ENCODE data around the gene PCDH8.

The PCDH8 gene

DNA sequence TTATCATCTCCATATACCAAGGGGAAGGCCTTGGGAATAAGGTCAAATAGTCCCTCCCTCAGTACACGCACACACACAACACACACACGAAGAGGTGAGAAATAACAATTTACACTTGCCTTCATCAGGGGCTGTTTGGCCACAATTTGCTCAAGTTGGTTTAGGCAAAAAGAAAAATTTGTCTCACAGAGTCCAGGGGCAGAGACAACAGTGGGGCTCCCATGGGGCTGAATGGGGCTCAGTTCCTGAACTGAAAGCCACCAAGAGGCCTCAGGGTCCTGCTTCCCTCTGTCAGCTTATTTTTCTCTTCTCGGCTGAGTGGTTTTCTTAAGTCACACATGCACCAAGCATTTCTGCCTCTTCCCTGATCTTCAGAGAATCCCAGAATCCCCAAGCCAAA, 35.5 kb downstream of the PCDH8 start:
- no peak for DNase-seq

DNA sequence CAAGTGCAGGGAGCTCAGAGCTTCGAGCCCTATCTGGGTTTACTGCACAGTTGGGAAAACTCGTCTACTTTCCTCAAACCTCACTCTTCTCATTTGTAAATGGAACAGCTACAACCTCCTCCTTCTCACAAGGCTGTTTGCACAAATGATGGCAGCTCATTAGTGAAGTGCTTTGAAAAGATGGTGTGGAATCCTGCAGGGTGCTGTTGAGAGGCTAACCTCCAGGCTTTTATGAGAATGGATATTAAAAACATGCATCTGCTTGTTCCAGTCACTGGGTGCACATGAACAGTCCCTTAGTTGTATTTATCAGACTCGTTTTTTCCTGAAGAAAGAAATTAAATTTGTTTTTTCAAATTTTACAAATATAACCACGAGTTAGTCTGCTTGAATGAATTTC, 36.6 kb downstream of the PCDH8 start:
- DNase-seq = no peak

DNA sequence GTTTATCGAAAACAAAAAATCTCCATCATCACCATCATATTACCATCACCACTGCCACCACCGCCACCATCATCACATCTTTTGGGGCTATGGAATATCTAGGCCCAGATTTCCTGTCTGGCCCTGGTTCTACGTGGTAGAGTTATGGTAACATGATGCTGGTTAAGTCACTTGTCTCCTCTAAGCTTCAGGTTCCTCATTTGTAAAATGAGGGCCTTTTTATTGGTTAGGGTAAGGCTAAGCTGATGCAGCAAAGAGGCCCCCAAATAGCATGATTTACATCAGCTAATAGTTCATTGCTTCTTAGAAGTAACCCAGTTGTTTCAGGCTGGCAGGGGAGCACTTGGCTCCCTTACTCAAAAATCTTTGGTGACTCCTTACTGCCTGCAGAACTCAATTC, 37.9 kb downstream of the PCDH8 start:
- DNase-seq = no peak

DNA sequence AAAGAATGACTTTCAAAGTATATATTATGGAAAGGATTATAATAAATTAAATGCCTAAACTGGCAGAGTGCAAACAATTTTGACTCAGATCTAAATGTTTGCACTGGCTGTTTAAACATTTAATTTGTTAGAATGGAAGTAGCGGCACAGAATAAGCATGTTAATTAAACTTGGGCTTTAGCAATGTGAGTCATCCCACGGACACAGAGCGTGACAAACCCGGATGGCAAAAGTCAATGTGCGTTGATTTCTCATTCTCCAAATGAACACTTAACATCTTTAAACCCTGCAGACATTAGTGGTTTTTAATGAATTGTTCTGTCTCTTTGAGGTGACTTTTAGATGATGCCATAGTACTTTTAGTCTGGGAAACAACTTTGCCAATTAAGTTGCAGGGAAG, 38.4 kb downstream of the PCDH8 start:
- no peak for DNase-seq

DNA sequence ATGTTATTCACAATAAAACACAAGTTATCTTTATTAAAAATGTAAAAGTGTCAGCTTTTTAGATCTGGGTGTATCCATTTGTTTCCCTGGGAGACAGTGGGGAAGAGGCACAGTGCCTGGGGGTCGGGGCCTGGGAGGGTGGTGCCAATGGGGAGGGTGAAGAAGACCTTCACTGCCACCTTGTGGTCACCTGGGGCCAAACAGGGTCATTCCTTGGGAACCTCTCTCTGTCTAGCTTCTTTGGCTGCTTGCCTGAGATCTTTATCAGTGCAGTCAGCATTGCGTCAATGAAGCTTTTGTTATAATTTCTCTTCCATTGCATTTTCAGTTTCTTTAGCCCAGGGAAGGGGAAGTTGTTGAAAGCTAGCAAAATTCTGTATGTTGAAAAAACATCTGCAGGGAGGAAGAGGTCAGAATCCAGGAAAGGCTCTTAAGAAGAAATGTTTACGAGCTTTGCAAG, 39.1 kb downstream of the PCDH8 start:
- peak; percentile 42 for DNase-seq

DNA sequence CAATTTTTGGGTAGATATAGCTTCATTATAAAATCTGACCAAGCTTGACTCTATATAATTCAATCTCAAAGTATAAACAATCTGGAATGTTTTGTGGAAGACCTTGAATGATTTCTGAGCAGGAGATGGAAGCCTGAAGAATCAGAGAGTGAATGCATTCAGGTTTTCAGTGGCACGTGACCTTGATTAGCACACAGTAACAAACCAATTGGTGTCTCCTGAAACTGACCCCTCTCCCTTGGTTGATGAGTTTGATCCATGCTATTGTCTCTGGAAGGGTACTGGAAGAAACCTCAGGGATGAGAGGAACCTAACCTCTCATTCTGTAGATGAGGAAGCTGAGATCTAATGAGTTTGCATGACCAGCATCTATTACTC, 39.6 kb downstream of the PCDH8 start:
- DNase-seq = no peak

DNA sequence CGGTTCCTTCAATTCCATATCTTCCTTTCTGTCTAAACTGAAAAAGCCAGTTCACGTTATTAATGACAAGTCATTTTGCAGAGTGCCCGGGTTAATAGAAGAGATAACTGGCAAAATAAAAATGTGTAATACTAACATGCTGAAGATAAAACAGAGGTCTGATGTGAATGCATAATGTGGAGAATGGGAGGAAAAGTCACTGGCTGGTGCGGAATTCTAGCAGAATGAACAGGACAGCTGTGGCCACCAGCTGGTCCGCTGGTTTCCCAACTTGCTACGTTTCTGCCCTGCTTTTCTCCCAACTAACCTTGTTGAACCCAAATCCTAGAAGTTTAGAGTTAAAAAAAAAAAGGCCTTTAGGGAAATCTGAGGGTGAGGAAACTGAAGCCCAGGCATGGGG, 42.4 kb downstream of the PCDH8 start:
- DNase-seq = no peak

DNA sequence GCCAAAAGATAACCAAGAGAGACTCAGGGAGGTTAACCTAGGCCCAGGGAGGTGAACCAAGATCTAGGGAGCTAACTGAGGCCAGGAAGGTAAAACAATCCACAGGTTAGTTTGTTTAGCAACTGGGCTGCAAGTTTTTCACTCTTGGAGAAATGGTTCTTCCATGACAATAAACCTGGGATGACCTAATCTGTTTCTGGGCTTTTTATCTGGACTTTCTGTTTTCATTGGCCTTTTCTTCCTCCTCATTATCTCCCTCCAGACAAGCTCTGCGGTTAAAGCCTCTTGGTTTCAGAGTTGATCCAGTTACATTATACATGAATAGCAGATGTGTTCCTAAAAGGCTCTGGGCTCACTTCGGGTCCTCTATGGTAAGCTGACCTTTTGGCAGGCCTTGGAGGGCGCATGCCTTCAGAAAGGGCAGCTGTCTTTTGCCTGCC, 44.2 kb downstream of the PCDH8 start:
- no peak for DNase-seq

DNA sequence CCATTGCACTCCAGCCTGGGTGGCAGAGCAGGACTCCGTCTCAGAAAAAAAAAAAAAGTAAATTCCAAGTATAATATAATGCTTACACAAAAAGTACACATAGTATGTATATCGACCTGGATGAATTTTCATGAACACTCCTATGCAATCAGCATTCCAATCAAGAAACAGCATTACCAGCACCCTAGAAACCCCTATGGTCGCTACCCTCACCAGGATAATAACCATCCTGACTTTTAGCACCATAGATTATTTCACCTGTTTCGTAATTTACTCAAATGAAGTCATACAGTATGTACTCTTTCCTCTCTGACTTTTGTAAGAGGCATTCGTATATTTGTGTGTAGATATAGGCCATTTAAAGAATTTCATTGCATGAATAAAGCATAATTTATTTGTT, 47.6 kb downstream of the PCDH8 start:
- no peak for DNase-seq

DNA sequence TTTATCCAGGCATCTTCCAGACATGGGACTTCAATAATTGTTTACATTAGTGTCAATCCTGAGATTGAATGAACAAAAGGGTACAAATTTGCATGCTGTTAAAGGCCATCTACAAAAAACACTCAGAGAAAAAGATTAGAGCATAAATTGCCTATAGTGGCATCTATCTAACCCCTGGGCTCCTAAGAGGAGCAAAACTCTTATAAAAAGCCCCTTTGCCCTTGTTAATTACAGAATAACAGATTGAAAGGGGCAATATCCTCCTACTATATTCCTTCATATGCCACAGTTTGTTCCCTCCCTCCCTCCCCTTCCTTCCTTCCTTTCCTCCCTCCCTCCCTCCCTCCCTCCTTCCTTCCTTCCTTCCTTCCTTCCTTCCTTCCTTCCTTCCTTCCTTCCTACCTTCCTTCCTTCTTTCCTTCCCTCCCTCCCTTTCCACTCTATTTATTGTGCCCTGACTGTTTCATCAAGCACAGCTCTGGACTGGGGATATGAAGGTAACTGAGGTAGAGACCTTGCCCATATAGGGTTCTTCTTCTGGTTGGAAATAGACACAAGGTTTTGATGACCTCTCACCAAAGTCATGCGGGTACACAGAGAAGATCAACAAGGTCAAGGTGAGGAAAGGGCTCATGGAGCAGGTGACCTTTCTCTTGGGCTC, 49.5 kb downstream of the PCDH8 start:
- no peak for DNase-seq

DNA sequence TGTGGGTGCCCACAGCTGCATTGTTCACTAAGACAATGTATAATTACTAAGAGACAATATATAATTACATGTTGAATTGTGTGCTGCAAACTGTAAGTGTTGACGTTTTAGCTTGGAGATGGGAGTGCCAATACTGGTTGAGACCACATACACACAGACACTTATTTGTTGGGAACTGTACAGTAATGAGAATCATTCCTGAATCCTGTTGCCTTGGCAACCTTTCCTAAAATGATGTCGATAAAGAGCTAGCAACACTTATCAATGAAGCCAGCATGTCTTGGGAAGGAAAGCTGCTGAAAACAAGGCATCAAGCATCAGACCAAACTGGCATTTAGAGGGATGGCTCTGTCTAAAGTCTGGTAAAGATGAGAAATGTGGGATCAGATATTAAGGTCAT, 51.3 kb downstream of the PCDH8 start:
- DNase-seq = no peak

DNA sequence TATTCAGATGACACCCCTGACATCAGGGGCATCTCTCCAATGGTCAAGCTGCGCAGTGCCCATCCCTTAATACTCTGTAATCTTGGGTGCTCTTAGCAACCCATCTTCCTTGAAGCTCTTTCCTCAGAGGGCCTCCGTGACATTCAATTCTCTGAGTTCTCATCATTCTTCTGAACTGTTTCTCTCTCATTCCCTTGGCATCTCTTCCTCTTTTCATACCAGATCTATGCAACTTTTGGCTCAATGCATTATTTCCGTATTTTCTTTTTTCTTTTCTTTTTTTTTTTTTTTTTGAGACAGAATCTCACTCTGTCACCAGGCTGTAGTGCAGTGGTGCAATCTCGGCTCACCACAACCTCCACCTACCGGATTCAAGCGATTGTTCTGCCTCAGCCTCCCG, 53.9 kb downstream of the PCDH8 start:
- DNase-seq = no peak

DNA sequence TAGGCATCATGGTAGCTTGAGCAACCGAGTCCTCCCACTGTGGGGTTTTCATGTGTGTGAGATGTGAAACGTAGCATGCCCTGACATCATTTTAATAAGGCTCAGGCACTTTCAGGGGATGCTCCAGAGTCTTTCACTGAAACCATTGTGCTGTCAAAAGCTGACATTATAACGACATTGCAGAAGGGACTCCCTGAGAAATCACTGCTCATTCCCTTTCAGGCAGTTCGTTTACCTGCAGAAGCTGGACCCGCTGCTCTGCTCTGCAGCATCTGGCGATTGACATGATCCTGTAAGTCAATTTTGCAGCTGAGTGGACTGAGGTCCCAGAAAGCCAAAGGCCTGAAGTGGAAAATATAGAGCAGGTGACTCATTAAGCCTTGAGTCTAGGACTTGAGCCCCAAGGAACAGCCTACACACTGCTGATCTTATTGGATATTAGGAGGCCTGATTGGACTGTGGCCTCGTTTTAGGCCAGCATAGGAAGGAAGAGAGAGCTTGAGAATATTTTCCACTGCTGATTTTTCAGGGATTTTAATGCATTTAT, 54.9 kb downstream of the PCDH8 start:
- DNase-seq = no peak
